NCI-H446 (cell line): ENCODE measurements around the gene TNRC6B.
"Not testable (repeated sequence)": the region's sequence is repeated elsewhere in the genome, so short reads cannot be mapped to it uniquely, and the experiment has no call there.

Source experiments
- DNase-seq, 2 experiments: peaks; one replicate each; lab custom pipeline; 2025; lab: John Stamatoyannopoulos, UW

The TNRC6B gene

DNA sequence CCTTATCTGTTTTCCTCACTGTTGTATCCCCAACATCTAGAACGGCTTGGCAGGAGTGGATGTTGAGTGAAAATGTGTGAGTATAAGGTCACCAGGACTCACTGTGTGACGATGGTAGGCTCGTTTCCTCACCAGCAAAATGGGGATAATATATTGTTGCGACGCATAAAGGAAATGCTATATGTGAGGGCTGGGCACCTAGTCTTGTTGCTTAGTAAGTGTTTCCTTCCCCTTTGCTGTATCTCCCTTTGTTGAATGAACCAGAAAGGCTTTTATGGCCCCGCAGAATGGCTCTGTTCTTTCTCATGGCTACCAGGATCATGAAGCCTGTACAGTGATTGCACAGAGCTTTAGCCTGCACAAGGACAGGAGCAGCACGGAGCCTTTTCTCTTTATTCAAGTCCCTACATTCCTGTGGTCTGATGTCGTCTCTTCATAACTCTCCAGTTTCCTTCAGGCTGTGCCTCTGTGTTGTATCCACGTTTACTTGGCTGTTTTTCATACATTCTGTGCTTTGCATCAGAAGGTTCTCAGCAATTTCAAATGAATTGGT lies 5.4 kb downstream of the TNRC6B start:
- no peak for DNase-seq

DNA sequence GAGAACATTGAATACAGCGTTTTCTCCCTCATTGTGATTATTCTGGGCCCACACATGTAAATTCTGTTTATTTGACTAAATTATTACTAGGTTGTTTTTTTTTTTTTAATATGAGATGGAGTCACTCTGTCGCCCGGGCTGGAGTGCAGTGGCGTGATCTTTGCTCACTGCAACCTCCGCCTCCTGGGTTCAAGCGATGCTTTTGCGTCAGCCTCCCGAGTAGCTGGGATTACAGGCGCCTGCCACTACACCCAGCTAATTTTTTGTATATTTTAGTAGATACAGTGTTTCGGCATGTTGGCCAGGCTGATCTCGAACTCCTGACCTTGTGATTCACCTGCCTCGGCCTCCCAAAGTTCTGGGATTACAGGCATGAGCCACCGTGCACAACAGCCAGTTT lies 5.9 kb downstream of the TNRC6B start:
- DNase-seq = not testable (repeated sequence)

DNA sequence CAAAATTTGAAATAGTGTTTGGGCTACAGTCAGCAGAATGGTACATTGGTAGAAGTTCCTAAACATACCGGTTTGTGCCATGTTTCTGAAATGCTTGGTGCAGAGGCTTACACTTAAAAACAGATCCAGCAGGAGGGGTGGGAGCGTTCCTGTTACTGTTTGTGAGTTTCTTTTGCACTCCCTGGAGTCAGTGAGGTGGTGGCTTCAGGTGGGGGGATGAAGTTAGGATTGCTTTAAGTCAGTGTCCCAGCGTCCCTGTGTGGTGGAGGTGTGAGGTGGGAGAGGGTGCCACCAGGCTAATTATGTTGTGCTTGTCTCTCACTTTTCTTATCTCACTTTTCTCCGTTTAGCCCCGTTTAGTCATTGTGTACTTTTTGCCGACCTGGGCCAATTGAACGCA lies 9.7 kb downstream of the TNRC6B start:
- DNase-seq = no peak

DNA sequence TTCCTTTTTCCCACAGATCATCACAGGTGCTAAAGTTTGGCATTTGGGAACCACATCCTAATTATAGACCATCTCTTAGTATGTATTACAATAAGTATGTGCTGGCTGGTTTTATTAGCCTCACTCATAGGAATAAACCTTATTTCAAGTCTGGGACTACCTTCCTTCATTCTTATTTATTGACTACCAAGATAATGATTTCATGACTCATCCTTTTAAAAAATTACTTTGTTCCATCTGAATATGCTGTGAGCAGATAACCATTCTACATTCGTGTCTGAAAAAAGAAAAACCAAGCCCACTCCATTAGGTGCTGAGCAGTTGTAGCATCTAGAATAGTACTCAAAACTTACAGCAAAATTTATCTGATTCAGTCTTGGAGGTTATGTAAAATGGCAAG lies 12.3 kb downstream of the TNRC6B start:
- no peak for DNase-seq

DNA sequence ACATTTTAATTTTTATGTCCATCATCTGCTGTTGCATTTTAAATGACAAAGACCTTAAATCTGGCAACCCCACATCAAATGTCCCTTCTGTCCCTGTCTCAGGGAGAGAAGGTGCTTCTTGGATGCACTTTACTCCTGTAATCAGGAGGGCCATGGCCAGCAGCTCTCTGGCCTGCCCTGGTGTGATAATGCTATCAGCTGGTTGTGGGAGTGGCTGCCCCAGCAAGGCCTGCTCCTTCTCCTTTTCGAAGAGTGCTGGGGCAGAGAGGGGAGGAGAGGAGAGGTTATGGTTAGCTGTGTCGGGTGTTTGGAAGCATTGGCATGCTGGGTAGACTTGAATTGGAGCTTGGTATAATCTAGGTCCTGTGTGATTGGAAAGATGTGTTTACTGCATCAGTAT lies 12.8 kb downstream of the TNRC6B start:
- DNase-seq = no peak

GRCh38 chr22:40193429-40194421 lies 16.0 kb downstream of the TNRC6B start:
- no peak for DNase-seq

- DNase-seq = no peak
Measured at GRCh38 chr22:40194656-40195055, 16.9 kb downstream of the TNRC6B start.

DNA sequence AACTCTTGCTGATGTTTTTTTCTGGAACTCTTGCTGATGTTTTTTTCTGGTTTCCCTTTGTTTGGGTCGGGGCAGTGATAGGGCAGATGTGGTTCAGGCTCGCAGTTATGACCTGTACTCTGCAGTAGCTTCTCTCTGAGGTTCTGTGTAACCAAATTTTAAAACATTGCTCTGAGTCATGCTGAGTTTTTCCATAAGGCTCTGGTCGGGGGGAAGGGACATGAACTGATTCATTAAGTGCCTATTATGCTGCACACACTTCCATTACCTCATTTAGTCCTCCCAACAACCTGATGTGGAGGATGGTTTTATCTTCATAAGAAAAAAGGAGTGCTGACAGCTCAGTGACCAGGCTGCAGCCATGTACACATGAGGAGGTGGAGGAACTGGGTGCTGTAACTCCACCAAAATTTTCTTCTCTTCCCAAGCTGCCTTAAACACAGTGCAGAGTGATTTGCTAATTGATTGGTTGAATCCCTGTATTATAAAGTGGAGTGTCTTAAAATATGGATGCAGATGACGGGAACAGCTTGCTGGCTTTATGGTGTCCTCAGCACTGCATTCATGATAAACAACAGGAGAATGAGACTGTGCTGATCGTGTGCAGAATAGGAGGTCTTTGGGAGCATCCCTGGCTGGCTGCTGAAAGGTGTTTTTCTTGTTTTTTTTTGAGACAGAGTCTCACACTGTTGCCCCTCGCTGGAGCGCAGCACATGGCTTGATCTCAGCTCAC lies 19.1 kb downstream of the TNRC6B start:
- DNase-seq = no peak

DNA sequence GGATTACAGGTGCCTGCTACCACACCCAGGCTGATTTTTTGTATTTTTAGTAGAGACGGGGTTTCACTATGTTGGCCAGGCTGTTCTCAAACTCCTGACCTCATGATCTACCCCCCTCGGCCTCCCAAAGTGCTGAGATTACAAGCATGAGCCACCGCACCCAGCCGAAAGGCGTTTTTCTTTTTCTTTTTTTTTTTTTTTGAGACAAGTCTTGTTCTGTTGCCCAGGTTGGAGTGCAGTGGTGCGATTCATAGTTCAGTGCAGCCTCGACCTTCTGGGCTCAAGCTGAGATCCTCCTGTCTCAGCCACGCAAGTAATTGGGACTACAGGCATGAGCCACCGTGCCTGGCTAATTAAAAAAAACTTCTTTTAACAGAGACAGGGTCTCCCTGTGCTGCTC lies 19.7 kb downstream of the TNRC6B start:
- DNase-seq = not testable (repeated sequence)

DNA sequence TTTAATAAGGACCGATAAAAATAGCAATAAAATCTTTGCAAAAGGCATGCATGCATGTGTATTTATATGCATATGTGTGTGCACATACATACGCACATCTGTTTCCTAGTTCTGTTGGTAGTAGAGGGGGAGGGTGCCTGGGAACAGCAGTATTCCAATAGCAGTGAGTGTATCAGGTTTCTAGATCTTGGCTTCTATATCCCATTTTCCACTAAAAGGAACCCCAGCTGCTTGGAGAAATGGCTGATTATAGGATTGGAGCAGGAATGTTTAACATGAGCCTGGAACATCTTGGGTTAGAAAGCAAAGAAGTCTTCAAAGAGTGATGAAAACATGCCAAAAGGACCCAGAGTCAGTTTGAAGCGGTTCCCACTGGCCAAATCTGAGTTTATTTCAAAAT lies 21.0 kb downstream of the TNRC6B start:
- no peak for DNase-seq

GRCh38 chr22:40199223-40199622 lies 21.5 kb downstream of the TNRC6B start:
- no peak for DNase-seq

GRCh38 chr22:40199852-40200251 lies 22.1 kb downstream of the TNRC6B start:
- DNase-seq = no peak

DNA sequence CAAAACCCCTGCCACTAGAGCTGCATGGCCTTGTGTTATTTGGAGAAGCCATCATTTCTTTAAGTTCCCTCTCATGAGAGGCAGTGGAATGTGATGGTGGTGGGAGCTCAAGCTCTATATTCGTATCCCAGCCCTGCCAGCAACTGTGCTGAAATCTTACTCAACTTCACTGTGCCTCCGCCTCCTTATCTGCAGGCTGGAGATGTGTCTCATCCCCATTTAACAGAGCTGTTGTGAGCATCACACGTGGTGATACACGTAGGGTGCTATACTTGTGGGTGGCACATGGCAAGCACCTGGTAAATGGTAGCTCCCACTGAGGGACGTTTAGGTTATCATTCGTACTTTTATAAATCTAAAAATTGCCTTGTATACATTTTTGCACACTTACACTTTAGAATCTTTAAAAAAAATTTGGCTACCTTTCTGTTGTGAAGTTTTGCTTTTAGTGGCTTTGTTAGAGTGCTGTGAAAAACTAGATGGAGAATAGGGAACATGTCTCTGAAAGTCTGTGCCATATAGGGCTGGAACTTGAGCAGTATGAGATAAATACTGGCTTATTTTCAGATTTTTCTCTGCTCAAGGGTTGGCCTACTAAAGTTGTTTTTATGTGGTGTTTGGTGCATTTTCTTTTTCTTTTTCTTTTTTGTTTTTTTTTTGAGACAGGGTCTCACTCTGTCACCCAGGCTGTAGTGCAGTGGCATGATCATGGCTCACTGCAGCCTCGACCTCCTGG lies 23.2 kb downstream of the TNRC6B start:
- DNase-seq = no peak

DNA sequence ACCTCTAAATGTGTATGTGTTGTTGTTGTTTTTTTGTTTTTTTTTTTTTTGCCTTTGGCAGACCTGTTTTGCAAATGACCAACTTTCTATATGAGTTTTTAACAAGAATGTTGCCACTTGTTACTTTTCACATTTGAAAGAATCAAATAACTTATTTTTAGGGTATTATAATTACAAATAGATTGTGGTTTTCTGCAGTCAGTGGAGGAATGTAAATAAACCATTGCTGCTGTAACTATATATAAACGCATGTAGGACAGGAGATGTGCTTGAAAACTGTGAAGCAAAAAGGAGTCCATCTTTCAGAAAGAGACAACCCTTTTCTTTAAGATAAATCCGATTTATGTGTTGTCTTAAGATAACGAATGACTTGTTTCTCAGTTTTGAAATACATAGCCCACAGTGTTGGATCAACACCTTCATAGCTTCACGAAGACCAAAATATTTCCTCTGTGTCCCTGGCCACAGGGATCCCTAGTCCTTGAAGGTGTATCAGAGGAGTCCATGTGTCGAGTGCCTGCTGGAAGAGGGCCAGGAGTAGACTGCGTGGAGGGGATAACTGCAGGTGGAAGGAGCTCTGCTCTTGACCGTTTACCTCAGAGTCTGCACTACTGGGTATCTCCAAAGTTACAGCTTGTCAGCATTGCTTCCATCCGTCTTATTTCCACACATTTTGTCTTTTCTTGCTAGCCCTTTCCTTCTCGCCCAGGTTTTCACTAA lies 24.7 kb downstream of the TNRC6B start:
- DNase-seq = no peak

GRCh38 chr22:40203572-40203971 lies 25.8 kb downstream of the TNRC6B start:
- no peak for DNase-seq

GRCh38 chr22:40204321-40205116 lies 26.8 kb downstream of the TNRC6B start:
- peak in 1 of 2 experiments; percentile 56 for DNase-seq

DNA sequence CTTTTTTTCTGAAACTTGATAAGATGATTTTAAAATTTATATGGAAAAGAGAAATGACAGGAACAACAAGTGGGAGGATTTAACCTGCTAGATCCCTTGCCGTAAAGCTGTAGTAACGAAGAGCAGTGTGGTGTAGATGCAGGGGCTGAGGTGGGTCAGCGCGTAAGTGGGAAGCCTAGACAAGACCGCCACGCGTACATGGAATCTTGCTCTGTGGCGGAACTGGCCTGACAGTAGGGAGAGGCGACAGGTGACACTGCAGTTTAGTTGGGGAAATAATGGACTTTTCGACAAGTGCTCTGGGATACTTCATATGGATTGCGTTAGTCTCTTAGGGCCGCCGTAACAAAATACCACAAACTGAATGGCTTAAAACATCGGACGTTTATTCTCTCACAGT lies 28.8 kb downstream of the TNRC6B start:
- DNase-seq = no peak

- no peak for DNase-seq
Measured at GRCh38 chr22:40210818-40211217, 33.1 kb downstream of the TNRC6B start.

- no peak for DNase-seq
Measured at GRCh38 chr22:40211476-40212054, 33.8 kb downstream of the TNRC6B start.

- DNase-seq = no peak
Measured at GRCh38 chr22:40212121-40212520, 34.4 kb downstream of the TNRC6B start.
